Measurements from ENCODE around the gene IFNA6.

IFNA6 gene

GRCh38 chr9:21326526-21327139, 24.1 kb downstream of the IFNA6 start:
- no peak for DNase-seq

DNA sequence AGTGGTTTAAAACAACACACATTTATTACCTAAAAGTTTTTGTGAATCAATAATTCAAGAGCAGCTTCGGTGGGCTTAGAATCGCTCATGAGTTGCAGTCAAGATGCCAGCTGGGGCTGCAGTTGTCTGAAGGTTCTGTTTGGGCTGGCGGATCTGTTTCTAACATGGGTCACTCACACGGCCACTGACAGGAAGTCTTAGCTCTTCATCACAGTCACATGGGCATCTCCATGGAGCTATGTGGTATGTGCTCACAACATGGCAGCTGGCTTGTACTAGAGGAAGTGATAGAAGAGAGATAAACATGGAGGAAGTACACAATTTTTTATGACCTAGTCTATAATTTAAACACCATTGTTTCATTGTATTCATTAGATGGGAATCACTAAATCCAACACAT, 26.6 kb downstream of the IFNA6 start:
- no peak for DNase-seq

DNA sequence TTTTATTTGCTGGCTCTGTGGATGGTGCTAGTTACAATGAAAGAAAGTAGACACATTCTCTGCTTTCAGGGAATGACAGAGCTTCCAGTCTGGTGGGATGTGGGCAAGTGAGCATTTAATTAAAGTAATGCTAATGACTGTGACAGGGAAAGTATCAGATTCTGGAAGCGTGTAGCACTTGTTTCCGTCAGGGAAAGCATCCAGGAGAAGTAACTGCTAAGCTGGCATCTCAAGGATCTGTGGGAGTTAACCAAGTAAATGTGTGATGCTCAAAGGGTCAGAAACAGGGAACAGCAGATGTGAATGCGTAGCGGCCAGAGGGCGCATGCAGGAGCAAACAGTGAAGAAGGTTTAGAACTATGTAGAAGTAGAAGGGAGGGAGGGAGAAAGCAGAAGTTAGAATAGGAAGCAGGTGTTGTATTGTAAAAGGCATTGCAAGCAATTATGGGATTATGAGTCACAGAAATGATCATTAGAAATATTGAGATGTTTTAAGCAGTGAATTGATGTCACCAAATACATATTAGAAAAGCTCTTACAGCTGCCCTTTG, 27.7 kb downstream of the IFNA6 start:
- DNase-seq: no peak

DNA sequence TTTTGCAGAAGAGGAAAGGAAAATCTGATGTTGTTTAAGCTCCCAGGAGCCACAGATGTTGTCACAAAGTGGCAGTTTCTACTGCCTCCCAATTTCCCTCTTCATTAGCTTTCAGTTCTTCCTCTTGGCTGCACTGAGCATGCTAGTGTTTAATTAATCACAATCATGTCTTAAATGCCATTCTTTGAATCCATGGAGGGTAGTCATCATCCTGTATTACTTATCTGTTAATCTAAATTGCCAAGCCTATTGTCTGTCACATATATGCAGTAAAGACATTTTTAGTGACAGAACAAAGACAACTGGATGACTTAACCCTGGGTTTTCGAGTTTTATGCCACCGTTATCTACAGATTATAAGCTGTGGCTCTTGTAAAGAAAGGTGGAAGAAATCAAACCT, 30.2 kb downstream of the IFNA6 start:
- no peak for DNase-seq

DNA sequence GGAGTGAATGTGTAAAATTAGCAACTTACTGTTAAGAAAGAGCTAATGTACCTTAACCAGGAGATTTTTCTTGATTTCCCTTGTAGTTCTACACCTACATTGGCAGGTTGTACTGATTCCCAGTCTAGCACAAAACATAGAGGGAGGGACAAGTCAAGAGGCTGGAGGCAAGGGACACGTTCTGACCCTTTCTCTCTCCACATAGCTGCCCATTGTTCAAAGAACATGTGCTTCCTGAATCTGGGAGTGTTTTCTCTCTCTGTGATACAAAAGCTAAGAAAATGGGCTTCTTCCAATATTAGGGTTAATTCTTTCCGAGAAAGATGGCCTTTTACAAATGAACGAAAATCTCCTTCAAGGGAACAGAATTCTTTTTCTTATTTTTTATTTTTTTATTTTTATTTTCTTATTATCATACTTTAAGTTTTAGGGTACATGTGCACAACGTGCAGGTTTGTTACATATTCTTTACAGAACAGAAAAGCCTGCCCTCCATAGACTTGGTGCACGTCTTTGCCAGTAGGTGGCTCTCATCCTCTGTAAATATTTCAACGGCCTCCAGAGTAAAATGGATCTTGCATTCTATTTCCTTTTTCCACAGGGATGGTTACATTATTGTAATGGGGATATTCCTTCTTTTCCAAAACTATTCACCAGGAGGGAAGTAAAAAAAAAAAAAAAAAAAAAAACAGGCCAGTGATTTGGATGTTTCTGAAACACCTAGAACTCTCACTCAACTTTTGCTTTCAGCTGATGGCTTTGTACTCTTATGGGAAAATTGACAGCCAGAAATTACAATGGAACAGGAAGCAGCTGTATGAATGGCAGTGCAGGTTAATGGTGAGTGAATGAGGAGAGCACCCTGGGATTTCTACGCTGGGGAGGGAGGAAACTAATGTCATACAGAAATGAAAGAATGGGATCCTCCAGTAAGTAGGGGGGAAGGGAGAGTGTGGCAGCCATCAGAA, 32.4 kb downstream of the IFNA6 start:
- DNase-seq: no peak

DNA sequence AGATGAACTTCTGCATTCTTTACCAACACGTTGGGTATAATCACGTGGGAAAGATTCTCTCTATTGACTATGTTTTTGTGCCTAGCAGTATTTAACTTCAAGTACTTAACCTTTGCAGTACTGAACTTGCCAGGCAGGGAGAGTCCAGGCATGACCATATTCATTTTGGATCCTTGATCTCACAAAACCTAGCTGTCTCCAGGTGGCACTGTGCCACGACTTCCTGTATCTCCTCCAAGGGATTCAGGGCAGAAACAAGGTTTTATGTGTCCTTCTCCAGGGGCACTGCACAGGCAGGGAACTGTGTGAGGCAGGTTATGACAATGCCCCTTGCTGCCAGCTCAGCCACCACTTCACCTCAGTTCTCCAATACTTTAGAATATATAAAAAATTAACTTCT, 33.8 kb downstream of the IFNA6 start:
- DNase-seq: no peak

DNA sequence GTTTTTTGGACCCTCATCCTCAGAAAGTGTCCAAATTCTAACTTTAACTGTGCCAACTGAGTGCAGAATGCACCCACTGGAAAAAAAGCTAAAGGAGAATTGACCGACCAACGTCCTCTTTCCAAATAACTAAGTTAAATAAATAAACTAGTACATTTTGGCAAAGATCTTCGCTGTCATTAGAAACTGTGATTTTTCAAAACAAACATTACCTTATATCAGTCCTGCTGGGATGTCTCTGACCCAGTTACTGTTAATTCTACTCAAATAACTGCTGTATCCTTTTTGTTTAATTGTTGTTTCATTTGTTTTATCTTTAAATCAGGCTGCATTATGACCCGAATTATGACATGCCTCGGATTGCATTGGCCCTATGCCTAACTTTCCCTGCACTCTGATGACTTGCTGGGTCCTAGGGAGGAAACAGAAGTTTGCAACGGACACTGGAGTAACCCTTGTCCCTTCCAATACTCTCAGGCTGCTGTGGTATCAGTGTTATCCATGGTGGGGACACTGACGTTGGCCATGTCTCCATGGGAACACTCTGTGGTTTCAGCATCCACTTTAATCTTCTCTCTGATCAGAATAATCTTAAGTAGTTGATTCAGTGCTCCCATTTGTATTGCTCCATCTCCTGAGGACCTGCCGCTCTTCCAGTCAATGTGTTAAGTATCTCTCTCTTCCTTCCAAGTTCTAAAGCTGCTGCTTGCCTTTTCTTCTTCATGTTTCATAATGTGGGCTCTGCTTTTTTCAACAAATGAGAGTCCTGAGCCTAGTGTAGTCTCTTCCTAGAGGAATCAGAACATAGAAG, 34.5 kb downstream of the IFNA6 start:
- DNase-seq: no peak

GRCh38 chr9:21314152-21314551, 36.5 kb downstream of the IFNA6 start:
- no peak for DNase-seq

DNA sequence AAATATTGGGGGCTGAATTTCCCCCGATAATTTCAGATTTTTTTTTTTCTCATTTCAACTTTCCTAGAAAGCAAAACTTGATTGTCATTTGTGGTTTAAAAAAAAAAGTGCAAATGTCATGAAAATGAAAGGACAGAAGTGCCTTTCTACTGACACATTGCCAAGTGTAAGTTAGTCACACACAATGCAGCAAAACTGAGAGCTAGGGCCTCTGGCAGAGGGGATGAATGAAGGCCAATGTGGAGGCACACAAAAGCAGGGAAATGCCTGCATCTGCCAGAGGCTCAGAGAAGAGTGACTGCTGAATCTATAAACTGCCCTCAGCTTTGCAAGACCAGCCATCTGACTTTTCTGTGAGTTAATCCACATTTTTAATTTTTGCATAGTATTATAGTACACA, 38.8 kb downstream of the IFNA6 start:
- no peak for DNase-seq

DNA sequence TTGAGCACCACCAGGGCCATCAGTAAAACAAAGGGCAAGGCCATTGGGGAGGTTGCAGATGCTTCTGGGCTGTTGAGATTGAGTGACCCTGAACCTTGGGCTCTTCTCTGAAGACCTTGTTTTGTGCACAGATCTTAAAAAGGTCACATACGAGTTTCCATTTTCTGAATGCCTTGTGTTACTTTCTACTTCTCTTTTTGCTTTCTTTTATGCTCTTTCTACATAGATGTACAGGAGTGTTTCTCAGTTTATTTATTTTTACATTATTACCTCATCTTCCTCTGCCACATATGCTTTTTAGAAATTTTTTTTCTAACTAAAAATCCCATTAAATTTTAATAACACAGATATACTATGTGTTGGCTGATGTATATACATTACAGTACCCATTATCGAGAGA, 45.5 kb downstream of the IFNA6 start, which contains the start of gene IFNA5:
Gene IFNA5 (minus strand): TSS at position 101 of the 400 bp plus-strand sequence. CDS start 57 bp downstream, at position 44.
- DNase-seq: no peak
